ENCODE data around the gene AGFG2. TPM values are rescaled to one million over a fixed set of nuclear protein-coding genes. Genes with fewer than 3 reads are reported as not detected.
A peak's percentile ranks its signal among the peaks of the same experiment; 100 is the strongest.

The AGFG2 gene
- total and polyA plus RNA-seq, 2 of the 4 experiments (the other 2 are of a cell fraction), result 3.0 to 10.0 TPM

- Histone ChIP-seq H3K4me2 (ENCODE audit: low read depth, low read length) (no peak overlapping the region), H3K14ac (replicated peaks; ENCODE audit: low read depth, low read length) (no peak overlapping the region), H3K56ac (ENCODE audit: extremely low read depth, insufficient read depth, low read length) (no peak overlapping the region), H4K20me1 (ENCODE audit: insufficient read depth, low read length) (no peaks in the 10 kb centered on the region), H2BK5ac (ENCODE audit: low read depth, low read length, poor library complexity, severe bottlenecking) (no peak overlapping the region), H3K79me1 (ENCODE audit: low read depth in 1 of 2, low read length in 2 of 2) (no peaks in the 10 kb centered on the region), H3K4ac (ENCODE audit: low read depth, low read length) (no peak overlapping the region), H3K27me3 (ENCODE audit: control insufficient read depth, insufficient read depth, low read length) (no peaks in the 10 kb centered on the region), H3K23ac (ENCODE audit: low read depth, low read length) (no peak overlapping the region), H3K18ac (ENCODE audit: low read depth, low read length) (no peak overlapping the region), H3K9me3 (ENCODE audit: control insufficient read depth, insufficient read depth, low read length) (no peaks in the 10 kb centered on the region), H2BK120ac (ENCODE audit: low read depth, low read length) (no peak overlapping the region), H2AK9ac (replicated peaks; ENCODE audit: low read depth, low read length, poor library complexity) (no peak overlapping the region), H3K36me3 (ENCODE audit: control insufficient read depth, insufficient read depth, low read length) (no peaks in the 10 kb centered on the region), H3K4me1 (ENCODE audit: control insufficient read depth, insufficient read depth, low read length) (peaks cover 2% of the 10 kb centered on the region; the same call in 1 of the 2 replicates), H4K91ac (ENCODE audit: insufficient read depth, low read depth, low read length) (no peak overlapping the region), H4K8ac (ENCODE audit: low read depth in 2 of 2, low read length in 2 of 2) (no peak overlapping the region), H3K9ac (ENCODE audit: low read depth, low read length) (no peak overlapping the region), H4K5ac (ENCODE audit: low read depth, low read length) (no peak overlapping the region), H2AK5ac (ENCODE audit: low read depth, low read length) (no peak overlapping the region), H3K4me3 (ENCODE audit: insufficient read depth, low read depth, low read length) (no peak overlapping the region), H2BK20ac (ENCODE audit: low read depth, low read length) (no peak overlapping the region), H3K27ac (ENCODE audit: insufficient read depth, low read length) (no peak overlapping the region), H2BK15ac (ENCODE audit: low read depth, low read length) (no peak overlapping the region), H2AFZ (replicated peaks; ENCODE audit: low read length, poor library complexity) (peak overlapping the region; percentile 7), H3K9me1 (ENCODE audit: insufficient read depth, low read length) (no peaks in the 10 kb centered on the region)
- in situ Hi-C loops (cut with MboI; ENCODE audit: low sequenced_read_pairs) (loop anchor here (5.0 kb wide), 1 partner anchor 91 kb away; no protein-coding TSS in a partner anchor), intact Hi-C loops (cut with micrococcal nuclease) (no loop called here), dilution Hi-C loops (cut with HindIII; ENCODE audit: low sequenced_read_pairs, unreplicated experiment) (no loop called here)
- ChIA-PET CTCF (interaction anchor here (0.5 to 1.5 kb wide), 5 partner anchors 45 to 129 kb away, joined by 3 to 9 read pairs (median 4); no protein-coding TSS in a partner anchor), POLR2A (ENCODE audit: unreplicated experiment) (no interaction called here)
- DNase-seq (no peak), ATAC-seq (ENCODE audit: low read depth) (no peak)
- no peak for TF ChIP-seq ELK1 (IDR thresholded peaks at IDR 0.05; ENCODE audit: borderline replicate concordance, low read depth, low read length)
- TF ChIP-seq NFE2L2 (IDR thresholded peaks at IDR 0.05; ENCODE audit: low read depth, low read length), result no peak
- TF ChIP-seq FOS (IDR thresholded peaks at IDR 0.05; ENCODE audit: low read depth, low read length), result no peak
- TF ChIP-seq BHLHE40 (IDR thresholded peaks at IDR 0.05; ENCODE audit: low read depth, low read length), result no peak
- no peak for TF ChIP-seq USF2 (IDR thresholded peaks at IDR 0.05; ENCODE audit: low read depth, low read length)
- TF ChIP-seq CEBPB (IDR thresholded peaks at IDR 0.05; ENCODE audit: low read depth, low read length), result no peak
- TF ChIP-seq POLR2A (IDR thresholded peaks at IDR 0.05; ENCODE audit: low read depth, low read length), result no peak
- no peak for TF ChIP-seq RAD21 (IDR thresholded peaks at IDR 0.05; ENCODE audit: low read length)
- no peak for TF ChIP-seq RCOR1 (IDR thresholded peaks at IDR 0.05; ENCODE audit: insufficient replicate concordance, low read length)
- no peak for TF ChIP-seq MAZ (IDR thresholded peaks at IDR 0.05; ENCODE audit: borderline replicate concordance, low read depth, low read length)
- no peak for TF ChIP-seq CHD1 (IDR thresholded peaks at IDR 0.05; ENCODE audit: low read depth, low read length)
- no peak for TF ChIP-seq SMC3 (IDR thresholded peaks at IDR 0.05; ENCODE audit: low read depth, low read length)
- no peak for TF ChIP-seq MXI1 (IDR thresholded peaks at IDR 0.05; ENCODE audit: borderline replicate concordance, low read depth, low read length)
- BruUV-seq (replicated peaks), result no TSS peak
- WGBS, 2 experiments (ENCODE audit: extremely low coverage in 2 of 2, insufficient read length in 1 of 2), result 79% methylated on average over 6 of the region's 8 CpGs; no CpG with 5 or more reads in 1 of the 2 experiments
These were observed 24.1 kb downstream of the AGFG2 start for GRCh38 chr7:100563100-100563564.
